ENCODE data around the gene AOPEP. TPM values are rescaled to one million over a fixed set of nuclear protein-coding genes. Genes with fewer than 3 reads are reported as not detected.
A peak's percentile ranks its signal among the peaks of the same experiment; 100 is the strongest.

AOPEP gene
- total RNA-seq, 4 donors from 2014 or later: 252 to 375 (median 312) TPM

DNA sequence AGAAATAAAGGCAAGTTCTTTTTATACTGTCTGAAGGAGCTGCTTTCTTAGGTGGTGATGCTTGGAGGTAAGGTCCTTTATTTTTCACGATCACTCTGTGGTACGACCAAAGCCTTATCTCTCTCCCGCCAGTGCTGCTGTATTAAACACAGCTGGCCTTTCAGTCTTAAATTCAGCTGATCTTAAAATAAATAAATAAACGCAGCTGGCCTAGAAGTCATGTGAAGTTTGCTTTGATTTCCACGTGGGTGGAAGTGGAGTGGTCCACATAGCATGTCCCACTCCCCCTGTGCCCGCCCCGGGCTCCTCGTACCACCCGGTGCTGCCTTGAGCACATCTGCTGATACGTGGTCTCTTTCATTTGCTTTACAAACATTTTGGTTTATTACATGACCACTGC is 330.6 kb downstream of the AOPEP start:
- no peaks in the 10 kb centered on the region for H3K9me3 ChIP-seq
- peaks cover 8 to 100% (median 54%) of the 10 kb centered on the region in 3 donors for H3K4me1 ChIP-seq
- peak overlapping the region; percentile 15 to 42 for H3K4me3 ChIP-seq
- H3K27ac ChIP-seq: peak overlapping the region; percentile 65 to 91 (median 88)
- TF ChIP-seq POLR2A (IDR thresholded peaks at IDR 0.05) (no peak), POLR2AphosphoS5 (IDR thresholded peaks at IDR 0.05) (no peak), EP300 (IDR thresholded peaks at IDR 0.05) (no peak)
- TF ChIP-seq, protein P1, sequence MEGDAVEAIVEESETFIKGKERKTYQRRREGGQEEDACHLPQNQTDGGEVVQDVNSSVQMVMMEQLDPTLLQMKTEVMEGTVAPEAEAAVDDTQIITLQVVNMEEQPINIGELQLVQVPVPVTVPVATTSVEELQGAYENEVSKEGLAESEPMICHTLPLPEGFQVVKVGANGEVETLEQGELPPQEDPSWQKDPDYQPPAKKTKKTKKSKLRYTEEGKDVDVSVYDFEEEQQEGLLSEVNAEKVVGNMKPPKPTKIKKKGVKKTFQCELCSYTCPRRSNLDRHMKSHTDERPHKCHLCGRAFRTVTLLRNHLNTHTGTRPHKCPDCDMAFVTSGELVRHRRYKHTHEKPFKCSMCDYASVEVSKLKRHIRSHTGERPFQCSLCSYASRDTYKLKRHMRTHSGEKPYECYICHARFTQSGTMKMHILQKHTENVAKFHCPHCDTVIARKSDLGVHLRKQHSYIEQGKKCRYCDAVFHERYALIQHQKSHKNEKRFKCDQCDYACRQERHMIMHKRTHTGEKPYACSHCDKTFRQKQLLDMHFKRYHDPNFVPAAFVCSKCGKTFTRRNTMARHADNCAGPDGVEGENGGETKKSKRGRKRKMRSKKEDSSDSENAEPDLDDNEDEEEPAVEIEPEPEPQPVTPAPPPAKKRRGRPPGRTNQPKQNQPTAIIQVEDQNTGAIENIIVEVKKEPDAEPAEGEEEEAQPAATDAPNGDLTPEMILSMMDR (IDR thresholded peaks at IDR 0.05): no peak
- peaks cover 0 to 11% of the 10 kb centered on the region in 2 donors for H3K36me3 ChIP-seq
- WGBS, 2 donors (ENCODE audit: low coverage in 1 of 2): 10 to 12% methylated on average over 8 to 9 of the region's 10 CpGs
- no peaks in the 10 kb centered on the region for H3K27me3 ChIP-seq
- ATAC-seq: no peak

DNA sequence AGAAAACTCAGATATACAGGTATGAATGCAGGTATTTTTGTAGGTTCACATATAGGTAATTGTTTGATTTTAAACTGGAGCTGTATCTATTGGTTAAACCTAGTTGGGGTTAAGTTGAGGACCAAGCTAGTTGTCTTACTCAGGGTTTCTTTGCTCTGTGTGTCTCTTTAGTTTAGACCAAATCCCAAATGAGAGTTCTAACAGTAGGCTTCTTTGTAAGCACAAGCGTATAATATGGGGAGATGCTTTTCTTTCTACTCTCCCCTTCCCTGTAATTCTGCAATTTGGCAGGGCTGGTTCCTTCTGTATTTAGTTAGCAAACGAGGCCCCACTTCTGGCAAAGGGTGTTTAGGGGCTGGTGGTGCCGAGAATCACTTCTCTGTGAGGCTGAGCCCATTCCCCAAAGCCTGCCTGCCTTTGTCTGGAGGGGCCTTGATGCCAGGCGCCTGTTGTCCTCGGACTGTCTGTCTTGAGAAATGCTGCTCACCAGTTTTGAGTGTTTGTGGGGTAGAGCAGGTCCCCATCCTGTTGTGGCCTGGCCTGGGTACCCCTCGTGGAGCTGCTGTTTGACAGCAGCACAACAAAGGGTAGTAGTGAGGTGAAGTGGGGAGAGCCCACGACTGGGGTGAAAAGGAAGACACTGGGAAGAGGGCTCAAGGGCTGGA is 331.8 kb downstream of the AOPEP start:
- TF ChIP-seq EP300 (IDR thresholded peaks at IDR 0.05) (no peak), POLR2AphosphoS5 (IDR thresholded peaks at IDR 0.05) (no peak), POLR2A (IDR thresholded peaks at IDR 0.05) (no peak)
- TF ChIP-seq, protein P1 (IDR thresholded peaks at IDR 0.05): no peak
- peaks cover 2 to 100% (median 65%) of the 10 kb centered on the region in 3 donors for H3K4me1 ChIP-seq

DNA sequence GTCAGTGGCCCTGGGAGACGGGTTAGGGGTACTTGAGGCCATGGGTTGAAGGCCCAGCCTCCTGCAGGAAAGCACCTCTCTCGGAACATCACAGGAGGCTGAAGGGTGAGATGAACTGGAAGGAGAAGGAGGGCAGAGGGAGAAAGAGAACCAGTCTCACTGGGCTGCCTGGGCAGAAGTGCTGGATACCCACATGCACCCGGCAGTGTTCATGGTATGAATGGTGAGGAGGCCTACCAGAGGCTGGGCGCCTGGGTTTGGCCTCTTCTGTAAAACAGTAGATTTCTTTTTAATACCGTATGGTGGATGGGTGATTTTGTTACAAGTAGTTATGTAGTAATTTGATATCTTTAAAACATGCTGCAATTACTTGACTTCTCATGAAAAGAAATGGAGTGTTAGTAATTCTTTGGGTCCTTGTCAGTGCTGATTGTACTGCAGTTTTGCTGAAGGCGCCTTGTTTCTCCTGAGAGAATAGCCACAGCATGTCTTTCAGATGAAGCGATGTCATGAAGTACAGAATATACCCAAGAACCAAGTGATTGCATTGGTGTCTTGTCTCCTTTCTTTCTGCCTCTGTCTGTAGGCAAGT is 332.4 kb downstream of the AOPEP start:
- ATAC-seq: no peak
- H3K4me1 ChIP-seq: peaks cover 0 to 100% (median 71%) of the 10 kb centered on the region in 3 donors
- peaks cover 0 to 29% of the 10 kb centered on the region in 2 donors for H3K36me3 ChIP-seq
- WGBS, 2 donors (ENCODE audit: low coverage in 1 of 2): 46 to 53% methylated on average over 5 to 7 of the region's 7 CpGs
- H3K27me3 ChIP-seq: no peaks in the 10 kb centered on the region
- H3K27ac ChIP-seq: peak overlapping the region; percentile 65 to 91 (median 88)
- no peaks in the 10 kb centered on the region for H3K9me3 ChIP-seq
- TF ChIP-seq, protein P1 (IDR thresholded peaks at IDR 0.05): no peak
- TF ChIP-seq POLR2A (IDR thresholded peaks at IDR 0.05): no peak
- no peak for TF ChIP-seq EP300 (IDR thresholded peaks at IDR 0.05)
- no peak for TF ChIP-seq POLR2AphosphoS5 (IDR thresholded peaks at IDR 0.05)
- H3K4me3 ChIP-seq: peak overlapping the region in 1 of 2 donors; percentile 42

More for the DNA sequence above, 331.8 kb downstream of the AOPEP start:
- no peaks in the 10 kb centered on the region for H3K9me3 ChIP-seq
- 32% methylated on average over 3 of the region's 7 CpGs; no CpG with 5 or more reads in 1 of the 2 donors for WGBS, 2 donors (ENCODE audit: low coverage in 1 of 2)
- peak overlapping the region; percentile 65 to 91 (median 88) for H3K27ac ChIP-seq
- H3K36me3 ChIP-seq: peaks cover 0 to 22% of the 10 kb centered on the region in 2 donors
- peak overlapping the region; percentile 15 to 42 for H3K4me3 ChIP-seq
- H3K27me3 ChIP-seq: no peaks in the 10 kb centered on the region
- ATAC-seq: no peak

DNA sequence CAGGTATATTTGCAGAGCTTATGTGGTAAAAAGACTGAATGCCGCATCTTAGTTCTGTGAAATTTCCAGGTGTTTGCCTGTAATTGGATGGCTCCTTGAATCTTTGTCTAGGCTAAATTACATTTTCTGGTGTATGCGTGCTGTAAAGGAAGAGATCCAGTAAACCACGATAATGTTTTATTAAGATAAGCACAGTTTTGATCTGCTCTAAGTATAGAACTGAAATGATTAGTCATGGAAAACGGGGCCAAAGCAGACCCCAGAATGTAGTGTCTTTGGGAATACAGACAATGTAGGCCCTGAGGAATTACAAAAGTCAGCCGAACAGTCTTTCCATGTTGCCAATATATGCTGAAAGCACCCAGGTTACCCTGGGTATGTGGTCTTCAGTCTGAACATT is 333.7 kb downstream of the AOPEP start:
- no peaks in the 10 kb centered on the region for H3K9me3 ChIP-seq
- H3K27ac ChIP-seq: peak overlapping the region; percentile 19 to 89 (median 76)
- H3K4me1 ChIP-seq: peaks cover 0 to 100% (median 74%) of the 10 kb centered on the region in 3 donors
- no peaks in the 10 kb centered on the region for H3K27me3 ChIP-seq
- no peak for ATAC-seq
- no peak overlapping the region for H3K4me3 ChIP-seq
- WGBS, 2 donors (ENCODE audit: low coverage in 1 of 2): 17 to 32% methylated on average over 4 to 5 of the region's 5 CpGs
- TF ChIP-seq POLR2A (IDR thresholded peaks at IDR 0.05): no peak
- no peak for TF ChIP-seq EP300 (IDR thresholded peaks at IDR 0.05)
- TF ChIP-seq POLR2AphosphoS5 (IDR thresholded peaks at IDR 0.05): no peak
- TF ChIP-seq, protein P1 (IDR thresholded peaks at IDR 0.05): no peak
- peaks cover 0 to 36% of the 10 kb centered on the region in 2 donors for H3K36me3 ChIP-seq

Measured in gastroesophageal sphincter (tissue), 4 donors.